Fibroblast of the aortic adventitia (primary cell): ENCODE results near the gene DRGX. TPM values are rescaled to one million over a fixed set of nuclear protein-coding genes. Genes with fewer than 3 reads are reported as not detected.

ENCODE experiments used
- DNase-seq: peaks from one replicate; pipeline ENCODE4 v3.0.0-alpha.2; 2010; ENCODE audit warnings: low read depth
- H3K4me3 ChIP-seq: 2 replicates; pipeline ENCODE4 v1.5.1; 2011; ENCODE audit warnings: low read depth, mild to moderate bottlenecking, control low read depth, low read length, moderate library complexity
- total RNA-seq: library from RNA; depleted of rRNA; stranded (reverse); fragments of >200 nt; gene quantifications from 2 replicates; pipeline ENCODE4 v1.2.3, GENCODE V29; 2012; ENCODE audit warnings: low replicate concordance
- TF ChIP-seq, protein P1 (sequence below): IDR thresholded peaks from 2 replicates; pipeline ENCODE4 v1.5.1; 2011; ENCODE audit warnings: mild to moderate bottlenecking, low read length, control low read depth, inconsistent platforms; ENCODE audit not compliant: insufficient read depth

The DRGX gene
- total RNA-seq, 1 donor, result not detected

GRCh38 chr10:49407552-49408137 lies 11.8 kb upstream of the DRGX start:
- DNase-seq, result peak; percentile 82
- TF ChIP-seq, protein P1, sequence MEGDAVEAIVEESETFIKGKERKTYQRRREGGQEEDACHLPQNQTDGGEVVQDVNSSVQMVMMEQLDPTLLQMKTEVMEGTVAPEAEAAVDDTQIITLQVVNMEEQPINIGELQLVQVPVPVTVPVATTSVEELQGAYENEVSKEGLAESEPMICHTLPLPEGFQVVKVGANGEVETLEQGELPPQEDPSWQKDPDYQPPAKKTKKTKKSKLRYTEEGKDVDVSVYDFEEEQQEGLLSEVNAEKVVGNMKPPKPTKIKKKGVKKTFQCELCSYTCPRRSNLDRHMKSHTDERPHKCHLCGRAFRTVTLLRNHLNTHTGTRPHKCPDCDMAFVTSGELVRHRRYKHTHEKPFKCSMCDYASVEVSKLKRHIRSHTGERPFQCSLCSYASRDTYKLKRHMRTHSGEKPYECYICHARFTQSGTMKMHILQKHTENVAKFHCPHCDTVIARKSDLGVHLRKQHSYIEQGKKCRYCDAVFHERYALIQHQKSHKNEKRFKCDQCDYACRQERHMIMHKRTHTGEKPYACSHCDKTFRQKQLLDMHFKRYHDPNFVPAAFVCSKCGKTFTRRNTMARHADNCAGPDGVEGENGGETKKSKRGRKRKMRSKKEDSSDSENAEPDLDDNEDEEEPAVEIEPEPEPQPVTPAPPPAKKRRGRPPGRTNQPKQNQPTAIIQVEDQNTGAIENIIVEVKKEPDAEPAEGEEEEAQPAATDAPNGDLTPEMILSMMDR, result peak; percentile 96
- H3K4me3 ChIP-seq, result no peak overlapping the region

- DNase-seq, result no peak
- no peak overlapping the region for H3K4me3 ChIP-seq
- TF ChIP-seq, protein P1, result no peak
Observed at GRCh38 chr10:49407151-49407550, 11.3 kb upstream of the DRGX start.

DNA sequence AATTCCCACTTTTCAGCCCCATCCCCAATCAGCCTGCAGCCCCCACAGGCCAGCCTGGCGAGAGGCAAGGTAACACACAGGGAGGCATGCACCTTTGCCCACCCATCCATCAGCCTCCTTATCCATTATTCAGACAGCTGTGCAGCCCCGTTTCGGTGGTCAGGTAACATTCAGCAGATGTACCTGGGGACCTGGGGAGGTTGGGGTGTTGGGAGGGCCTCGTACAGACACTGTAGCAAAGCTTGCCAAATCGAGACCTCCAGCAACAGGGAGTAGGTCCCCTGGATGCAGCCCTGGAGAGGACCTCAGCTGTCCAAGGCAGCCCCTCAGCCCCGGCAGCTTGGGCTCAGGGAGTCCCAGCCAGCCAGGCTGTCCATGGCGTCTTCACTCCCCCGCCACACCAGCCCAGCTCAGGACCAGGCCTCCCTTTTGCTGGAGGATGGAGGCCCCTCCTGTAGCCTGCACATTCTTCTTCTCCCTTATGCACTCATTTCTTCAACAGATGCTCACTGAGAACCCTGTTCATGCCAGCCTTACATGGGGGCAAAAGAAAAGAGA lies 8.5 kb upstream of the DRGX start:
- DNase-seq, result no peak
- H3K4me3 ChIP-seq, result no peak overlapping the region
- TF ChIP-seq, protein P1, result no peak

- H3K4me3 ChIP-seq, result no peak overlapping the region
- TF ChIP-seq, protein P1, result no peak
- no peak for DNase-seq
Observed at GRCh38 chr10:49403363-49403762, 7.5 kb upstream of the DRGX start.

DNA sequence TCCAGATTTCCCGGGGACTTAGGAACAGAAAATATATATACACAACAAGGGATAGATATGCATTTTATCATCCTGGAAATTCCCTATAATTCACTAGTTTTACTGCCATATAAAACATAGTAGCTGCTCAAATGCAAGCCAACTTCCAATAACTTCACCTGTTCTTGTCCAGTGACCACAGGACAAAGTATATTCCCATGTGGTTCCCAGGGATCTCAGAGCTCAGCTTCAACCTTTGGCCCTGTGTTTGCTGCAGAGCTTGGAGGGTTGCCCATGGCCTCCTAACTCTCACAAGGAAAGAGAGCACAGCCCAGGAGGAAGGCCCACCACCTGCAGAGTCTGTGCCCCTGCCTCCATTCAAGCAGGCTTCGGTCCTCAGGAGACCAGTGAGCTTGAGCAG lies 4.5 kb upstream of the DRGX start:
- no peak for DNase-seq
- TF ChIP-seq, protein P1, result no peak
- no peak overlapping the region for H3K4me3 ChIP-seq

DNA sequence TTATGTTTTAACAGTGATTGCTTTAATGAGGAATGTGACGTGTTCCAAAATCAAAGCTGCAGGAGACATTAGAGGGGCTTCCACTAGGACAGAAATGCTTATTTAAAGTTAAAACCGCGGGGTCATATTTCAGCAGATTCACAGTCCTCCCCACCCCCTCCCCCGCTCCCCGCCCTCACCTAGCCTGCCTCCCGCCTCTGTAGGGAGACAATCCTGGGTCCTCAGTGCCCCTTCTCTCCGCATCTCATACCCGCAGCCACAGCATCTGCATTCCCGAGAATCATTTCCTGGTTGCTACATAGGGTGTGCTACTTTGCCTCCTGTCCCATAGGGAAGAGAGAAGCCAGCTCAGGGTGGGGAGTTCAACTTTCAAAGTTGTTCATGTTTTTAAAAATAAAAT lies 3.1 kb upstream of the DRGX start:
- DNase-seq, result no peak
- H3K4me3 ChIP-seq, result no peak overlapping the region
- TF ChIP-seq, protein P1, result no peak
